Thymus (tissue), 11 donors: ENCODE data around the gene PDCL2. TPM values are rescaled to one million over a fixed set of nuclear protein-coding genes. Genes with fewer than 3 reads are reported as not detected.
"Not testable (repeated sequence)": the region's sequence is repeated elsewhere in the genome, so short reads cannot be mapped to it uniquely, and the experiment has no call there.

Experiments
- DNase-seq, 9 donors: peaks; one replicate each; pipeline ENCODE4 v3.0.0-alpha.2; 2013; ENCODE audit warnings: low spot score in 9 of 9, low read depth in 6 of 9, missing footprints in 1 of 9
- H3K27ac ChIP-seq, 2 donors: one replicate each; pipeline ENCODE4 v1.5.1; 2013; ENCODE audit warnings: control low read depth in 1 of 2, low read depth in 1 of 2, low read length in 1 of 2, mild to moderate bottlenecking in 1 of 2, moderate library complexity in 1 of 2
- H3K27me3 ChIP-seq, 2 donors: one replicate each; pipeline ENCODE4 v1.5.1; 2013; ENCODE audit warnings: low read length in 1 of 2; ENCODE audit not compliant: control insufficient read depth in 2 of 2, insufficient read depth in 1 of 2
- H3K36me3 ChIP-seq, 2 donors: one replicate each; pipeline ENCODE4 v1.5.1; 2013; ENCODE audit warnings: low read length in 1 of 2, mild to moderate bottlenecking in 1 of 2, moderate library complexity in 1 of 2; ENCODE audit not compliant: control insufficient read depth in 2 of 2, insufficient read depth in 2 of 2
- H3K4me1 ChIP-seq, 2 donors: one replicate each; pipeline ENCODE4 v1.5.1; 2013; ENCODE audit warnings: low read length in 2 of 2; ENCODE audit not compliant: control insufficient read depth in 2 of 2, insufficient read depth in 2 of 2
- H3K4me3 ChIP-seq, 2 donors: one replicate each; pipeline ENCODE4 v1.5.1; 2013; ENCODE audit warnings: low read length in 2 of 2, control low read depth in 1 of 2, mild to moderate bottlenecking in 1 of 2
- H3K9me3 ChIP-seq, 2 donors: one replicate each; pipeline ENCODE4 v1.5.1; 2013; ENCODE audit warnings: low read length in 1 of 2, mild to moderate bottlenecking in 1 of 2; ENCODE audit not compliant: control insufficient read depth in 2 of 2, insufficient read depth in 1 of 2
- WGBS: extraction: QIAGEN DNeasy Blood & Tissue Kit; methylation state at CpG from one replicate; pipeline ENCODE4 v1.1.7; 2013; 5-methylcytosine and 5-hydroxymethylcytosine counted together
- polyA plus RNA-seq: library from polyadenylated mRNA; stranded (reverse); fragments of 200-250 nt; gene quantifications from one replicate; pipeline ENCODE4 v1.2.3, GENCODE V29; 2013
- total RNA-seq: library from RNA; stranded (reverse); fragments of 120-200 nt; gene quantifications from one replicate; pipeline ENCODE4 v1.2.4, GENCODE V29; 2013
- donor health status: healthy.

The PDCL2 gene
- total and polyA plus RNA-seq, 2 donors = 0.11 TPM; not detected in 1

- H3K4me3 ChIP-seq, H3K4me1 ChIP-seq: not testable (repeated sequence)
- 70% methylated on average over 1 of the region's 1 CpG for WGBS
Observed at GRCh38 chr4:55624063-55624462, 32.0 kb upstream of the PDCL2 start.

DNA sequence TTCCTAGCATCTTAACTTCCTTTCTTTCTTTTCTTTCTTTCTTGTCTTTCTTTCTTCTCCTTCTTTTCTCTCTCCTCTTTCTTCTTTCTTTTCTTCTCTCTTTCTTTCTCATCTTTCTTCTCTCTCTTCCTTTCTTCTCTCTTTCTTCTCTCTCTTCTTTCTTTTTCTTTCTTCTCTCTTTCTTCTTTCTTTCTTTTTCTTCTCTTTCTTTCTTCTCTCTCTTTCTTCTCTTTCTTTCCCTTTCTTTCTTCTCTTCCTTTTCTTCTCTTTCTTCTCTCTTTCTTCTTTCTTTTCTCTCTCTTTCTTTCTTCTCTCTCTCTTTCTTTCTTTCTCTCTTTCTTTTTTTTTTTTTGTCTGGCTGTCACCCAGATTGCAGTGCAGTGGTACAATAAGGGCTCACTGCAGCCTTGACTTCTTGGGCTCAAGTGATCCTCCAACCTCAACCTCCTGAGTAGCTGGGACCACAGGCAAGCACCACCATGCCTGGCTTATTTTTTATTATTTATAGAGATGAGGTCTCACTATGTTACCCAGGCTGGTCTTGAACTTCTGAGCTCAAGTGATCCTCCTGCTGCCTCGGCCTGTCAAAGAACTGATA, 26.6 kb upstream of the PDCL2 start:
- no peak for DNase-seq
- no peaks in the 10 kb centered on the region for H3K9me3 ChIP-seq
- no peaks in the 10 kb centered on the region for H3K36me3 ChIP-seq
- no peaks in the 10 kb centered on the region for H3K4me1 ChIP-seq
- H3K4me3 ChIP-seq = no peak overlapping the region
- WGBS = 98% methylated on average over 1 of the region's 1 CpG
- H3K27ac ChIP-seq = no peak overlapping the region
- H3K27me3 ChIP-seq = no peaks in the 10 kb centered on the region

More at GRCh38 chr4:55624063-55624462, 32.0 kb upstream of the PDCL2 start:
- H3K27ac ChIP-seq, H3K36me3 ChIP-seq, DNase-seq, H3K9me3 ChIP-seq, H3K27me3 ChIP-seq: not testable (repeated sequence)

GRCh38 chr4:55617587-55618197, 25.6 kb upstream of the PDCL2 start:
- WGBS = 97% methylated on average over 1 of the region's 1 CpG
- no peaks in the 10 kb centered on the region for H3K4me1 ChIP-seq
- H3K27me3 ChIP-seq = no peaks in the 10 kb centered on the region
- H3K36me3 ChIP-seq = no peaks in the 10 kb centered on the region
- H3K4me3 ChIP-seq = no peak overlapping the region
- no peaks in the 10 kb centered on the region for H3K9me3 ChIP-seq
- peak in 1 of 9 donors; percentile 5 for DNase-seq
- H3K27ac ChIP-seq = no peak overlapping the region

DNA sequence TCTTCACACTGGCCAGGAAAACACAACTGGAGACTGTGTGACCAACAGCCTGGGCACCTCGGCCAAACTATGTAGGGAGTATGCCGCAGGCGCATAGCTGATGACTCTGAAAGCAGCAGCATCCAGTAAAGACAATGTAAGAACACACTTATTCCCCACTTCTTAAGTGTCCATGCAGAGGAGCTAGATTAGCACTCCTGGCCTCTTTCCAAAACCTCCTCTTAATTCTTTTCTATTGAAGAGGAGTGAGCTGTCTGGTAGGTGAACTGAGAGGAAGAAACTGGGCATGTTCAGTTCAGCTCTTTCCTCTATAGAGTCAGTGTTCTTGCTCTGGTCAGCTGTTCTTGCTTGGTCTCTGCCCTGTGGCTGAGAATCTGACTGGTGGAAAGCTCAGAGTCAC, 23.0 kb upstream of the PDCL2 start:
- H3K4me3 ChIP-seq = no peak overlapping the region
- over 99% methylated on average over 3 of the region's 3 CpGs for WGBS
- H3K27me3 ChIP-seq = no peaks in the 10 kb centered on the region
- no peak overlapping the region for H3K27ac ChIP-seq
- H3K4me1 ChIP-seq = peaks cover 0 to 7% of the 10 kb centered on the region in 2 donors
- no peaks in the 10 kb centered on the region for H3K36me3 ChIP-seq
- DNase-seq = no peak
- no peaks in the 10 kb centered on the region for H3K9me3 ChIP-seq

DNA sequence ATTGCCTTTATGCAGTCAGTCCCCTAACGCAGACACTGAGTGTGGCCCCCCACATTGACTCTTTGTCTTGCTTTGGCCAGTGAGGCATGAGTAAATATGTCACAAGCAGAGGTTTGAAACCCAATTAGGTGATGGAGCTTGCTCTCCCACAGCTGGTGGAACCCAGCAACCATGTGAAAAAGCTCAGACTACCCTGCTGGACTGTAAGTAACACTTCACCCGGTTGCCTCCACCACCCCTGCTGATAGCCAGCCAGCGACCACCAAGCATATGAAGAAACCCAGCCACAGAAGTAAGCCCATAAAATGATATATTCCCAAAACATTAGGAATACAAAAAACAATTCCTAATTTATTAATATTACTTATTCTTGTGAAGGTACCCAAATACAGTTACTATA, 21.6 kb upstream of the PDCL2 start:
- H3K4me1 ChIP-seq = peaks cover 3 to 14% of the 10 kb centered on the region in 2 donors
- DNase-seq = no peak
- WGBS = 96% methylated on average over 3 of the region's 3 CpGs
- H3K9me3 ChIP-seq = no peaks in the 10 kb centered on the region
- H3K36me3 ChIP-seq = no peaks in the 10 kb centered on the region
- H3K4me3 ChIP-seq = no peak overlapping the region
- no peaks in the 10 kb centered on the region for H3K27me3 ChIP-seq
- H3K27ac ChIP-seq = no peak overlapping the region

GRCh38 chr4:55612341-55612740, 20.3 kb upstream of the PDCL2 start:
- Histone ChIP-seq H3K4me3 (no peak overlapping the region), H3K9me3 (no peaks in the 10 kb centered on the region), H3K27ac (no peak overlapping the region), H3K4me1 (peaks cover 3 to 14% of the 10 kb centered on the region in 2 donors), H3K36me3 (no peaks in the 10 kb centered on the region), H3K27me3 (no peaks in the 10 kb centered on the region)
- WGBS = 96% methylated on average over 3 of the region's 3 CpGs
- DNase-seq = no peak

- H3K27me3 ChIP-seq = no peaks in the 10 kb centered on the region
- no peak for DNase-seq
- 96% methylated on average over 3 of the region's 3 CpGs for WGBS
- peaks cover 3 to 14% of the 10 kb centered on the region in 2 donors for H3K4me1 ChIP-seq
- H3K27ac ChIP-seq = no peak overlapping the region
- no peaks in the 10 kb centered on the region for H3K9me3 ChIP-seq
- H3K36me3 ChIP-seq = no peaks in the 10 kb centered on the region
- H3K4me3 ChIP-seq = no peak overlapping the region
Observed at GRCh38 chr4:55611358-55612059, 19.5 kb upstream of the PDCL2 start.

DNA sequence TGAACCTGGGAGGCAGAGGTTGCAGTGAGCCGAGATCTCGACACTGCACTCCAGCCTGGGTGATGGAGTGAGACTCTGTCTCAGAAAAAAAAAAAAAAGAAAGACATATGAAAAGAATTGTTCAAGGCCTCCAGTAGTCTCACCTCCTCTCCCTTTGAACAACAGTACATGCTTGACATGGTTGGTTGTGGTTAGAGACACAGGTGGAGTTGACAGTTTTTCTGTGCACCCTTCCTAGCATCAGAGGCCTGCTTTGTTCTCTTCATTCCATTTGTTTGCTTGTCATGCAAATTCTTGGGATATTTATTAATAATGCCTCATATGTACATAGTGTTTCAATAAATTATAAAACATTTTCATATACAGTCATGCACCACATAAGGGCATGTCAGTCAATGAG, 18.3 kb upstream of the PDCL2 start:
- no peaks in the 10 kb centered on the region for H3K9me3 ChIP-seq
- WGBS = 44% methylated on average over 2 of the region's 2 CpGs
- DNase-seq = peak in 6 of 9 donors; percentile 50 to 81 (median 54)
- H3K36me3 ChIP-seq = no peaks in the 10 kb centered on the region
- no peaks in the 10 kb centered on the region for H3K27me3 ChIP-seq
- H3K4me1 ChIP-seq = peaks cover 3 to 14% of the 10 kb centered on the region in 2 donors
- no peak overlapping the region for H3K4me3 ChIP-seq
- H3K27ac ChIP-seq = peak overlapping the region in 1 of 2 donors; percentile 81

DNA sequence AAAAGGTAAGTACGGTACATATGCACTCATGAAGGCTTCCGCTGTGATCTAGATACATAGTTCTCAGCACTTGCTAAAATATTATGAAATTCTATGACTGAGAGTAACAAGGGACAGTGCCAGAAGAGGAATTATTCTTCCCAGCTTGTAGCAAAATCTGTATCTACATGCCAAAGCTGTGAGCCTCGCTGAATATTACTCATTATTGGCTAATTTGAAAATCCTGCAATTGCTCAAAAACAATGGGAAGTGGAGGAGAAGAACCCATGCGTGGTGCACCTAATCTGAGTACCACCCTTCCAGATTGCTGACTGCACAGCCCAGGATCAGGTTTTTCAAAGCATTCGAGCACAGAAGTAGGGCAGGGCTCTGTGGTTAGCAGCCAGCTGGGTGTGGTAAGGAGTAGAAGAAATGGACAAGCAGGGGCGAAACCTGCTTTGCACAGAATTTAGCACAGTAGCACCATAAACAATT, 17.4 kb upstream of the PDCL2 start:
- WGBS = 43% methylated on average over 6 of the region's 6 CpGs
- Histone ChIP-seq H3K27me3 (no peaks in the 10 kb centered on the region), H3K27ac (peak overlapping the region; percentile 46 to 81)

More for the DNA sequence above, 17.4 kb upstream of the PDCL2 start:
- no peaks in the 10 kb centered on the region for H3K9me3 ChIP-seq
- peaks cover 3 to 14% of the 10 kb centered on the region in 2 donors for H3K4me1 ChIP-seq
- H3K4me3 ChIP-seq = peak overlapping the region in 1 of 2 donors; percentile 11
- H3K36me3 ChIP-seq = no peaks in the 10 kb centered on the region
- DNase-seq = peak in 6 of 9 donors; percentile 41 to 82 (median 54)
